Thyroid gland (tissue), 4 donors: Measurements from ENCODE around the gene ITGB2.

Source experiments
- CTCF ChIP-seq, 6 experiments: fragments of 200-600 bp in 3 of 6; fragments of 450-650 bp in 3 of 6; sonication (generic) in 3 of 6; IDR thresholded peaks; one replicate each; pipeline ENCODE4 v1.5.1; 2016 to 2019; ENCODE audit warnings: antibody characterized with exemption in 6 of 6, mild to moderate bottlenecking in 2 of 6, inconsistent platforms in 1 of 6, moderate library complexity in 1 of 6
- POLR2A ChIP-seq, 2 donors: fragments of 450-650 bp; IDR thresholded peaks; one replicate each; pipeline ENCODE4 v1.6.1; 2017; ENCODE audit warnings: antibody characterized with exemption in 2 of 2, mild to moderate bottlenecking in 2 of 2, moderate library complexity in 1 of 2

DNA sequence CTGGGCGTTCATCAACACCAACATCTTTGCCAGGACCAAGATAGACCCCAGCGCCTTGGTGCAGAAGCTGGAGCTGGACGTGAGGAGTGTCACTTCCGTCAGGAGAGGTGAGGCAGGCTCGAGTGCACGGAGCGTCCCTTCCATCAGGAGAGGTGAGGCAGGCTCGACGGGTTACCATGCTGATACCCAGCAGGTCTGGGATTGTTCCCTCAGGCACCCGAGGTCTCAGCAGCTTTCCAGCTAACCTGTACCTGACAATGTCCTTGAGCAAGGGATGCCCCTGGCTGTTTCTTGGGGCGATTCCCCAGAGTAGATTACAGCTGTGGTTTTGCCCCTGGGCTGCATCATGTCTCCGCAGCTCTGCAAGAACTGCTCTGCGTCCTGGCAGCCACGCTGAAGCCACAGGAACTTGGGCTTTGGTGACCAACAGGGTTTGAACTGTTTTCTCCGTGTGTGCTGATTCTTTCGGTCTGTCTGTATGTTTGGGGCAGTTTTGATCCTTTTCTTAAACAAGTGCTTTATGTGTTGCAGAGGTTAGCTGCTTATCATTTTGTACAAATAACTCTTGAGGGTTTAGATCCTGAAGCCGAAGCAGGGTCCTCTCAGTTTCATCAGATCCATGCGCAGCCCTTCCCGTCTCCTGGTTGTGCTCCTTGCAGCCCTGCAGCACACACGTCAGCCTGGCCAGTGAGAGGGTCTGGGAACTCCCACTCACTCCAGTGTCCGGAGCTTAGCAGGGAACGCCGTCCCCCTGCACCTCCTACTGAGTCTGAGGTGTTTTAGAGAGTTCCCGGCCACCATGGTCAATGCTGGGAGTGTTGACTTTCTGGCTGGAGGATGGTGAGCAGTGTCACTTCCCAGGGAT is 23.2 kb upstream of the ITGB2 start:
- TF ChIP-seq CTCF (IDR thresholded peaks at IDR 0.05) (no peak), POLR2A (IDR thresholded peaks at IDR 0.05) (no peak)
